H1 (cell line): ENCODE results near the gene MCC. TPM values are rescaled to one million over a fixed set of nuclear protein-coding genes. Genes with fewer than 3 reads are reported as not detected.

Experiments
- CHD7 ChIP-seq: fragments of 300-600 bp; sonication (generic); IDR thresholded peaks from 2 replicates; pipeline ENCODE4 v1.7.1; 2012; ENCODE audit warnings: low read length, moderate library complexity, mild to moderate bottlenecking, inconsistent platforms; ENCODE audit not compliant: insufficient replicate concordance
- HDAC2 ChIP-seq, 2 experiments: fragments of 300-600 bp in 1 of 2; sonication (generic) in 1 of 2; IDR thresholded peaks; 2 replicates each; pipeline ENCODE4 v1.6.1; 2011 to 2012; ENCODE audit warnings: low read depth in 2 of 2, low read length in 2 of 2, mild to moderate bottlenecking in 2 of 2, moderate library complexity in 2 of 2, borderline replicate concordance in 1 of 2, inconsistent platforms in 1 of 2
- SRF ChIP-seq: IDR thresholded peaks from 2 replicates; pipeline ENCODE4 v1.6.1; 2011; ENCODE audit warnings: mild to moderate bottlenecking, low read depth, low read length, moderate library complexity
- polyA plus RNA-seq, 7 experiments: library from polyadenylated mRNA; depleted of rRNA in 3 of 7; stranded (reverse) in 5 of 7; unstranded in 2 of 7; fragments of >200 nt in 5 of 7; fragments of 200-250 nt in 2 of 7; gene quantifications; 1 replicate in 5 of 7; 2 replicates in 1 of 7; 4 replicates in 1 of 7; pipeline versions ENCODE4 v1.2.1 to v1.2.3, GENCODE V29; 2011 to 2013; ENCODE audit warnings: missing spikeins in 2 of 7, mixed read lengths in 2 of 7
- total RNA-seq: library from RNA; stranded (reverse); fragmentation: NEBNext Ultra II Directional; extraction: Animal tissue kit (Norgen Biotek cat#: 25700); gene quantifications from 2 replicates; pipeline ENCODE4 v1.2.1, GENCODE V29; 2021

Gene MCC
- total and polyA plus RNA-seq, 2 of the 8 experiments (the other 6 are each of a cell fraction or from before 2014, with no cell fraction given), result 2.6 to 18.3 TPM

GRCh38 chr5:113048931-113049330 lies 439.3 kb downstream of the MCC start (continued):
- no peak for TF ChIP-seq CHD7
- TF ChIP-seq SRF, result no peak
- no peak for TF ChIP-seq HDAC2 (IDR thresholded peaks at IDR 0.05; ENCODE audit: borderline replicate concordance in 1 of 2, low read depth in 2 of 2, low read length in 2 of 2)
